Mucosa of rectum (tissue), 2 donors: ENCODE data around the gene ADAM10.
"Not testable (repeated sequence)": the region's sequence is repeated elsewhere in the genome, so short reads cannot be mapped to it uniquely, and the experiment has no call there.

Experiments
- H3K27ac ChIP-seq, 2 donors: one replicate each; pipeline ENCODE4 v1.7.0; 2013; ENCODE audit warnings: inconsistent platforms in 2 of 2, low read depth in 2 of 2, low read length in 2 of 2
- H3K27me3 ChIP-seq, 2 donors: one replicate each; pipeline ENCODE4 v1.7.0; 2013; ENCODE audit warnings: low read length in 2 of 2; ENCODE audit not compliant: control insufficient read depth in 2 of 2, insufficient read depth in 2 of 2
- H3K36me3 ChIP-seq, 2 donors: one replicate each; pipeline ENCODE4 v1.7.0; 2013; ENCODE audit warnings: low read length in 2 of 2; ENCODE audit not compliant: control insufficient read depth in 2 of 2, insufficient read depth in 2 of 2
- H3K4me1 ChIP-seq, 2 donors: one replicate each; pipeline ENCODE4 v1.7.0; 2013; ENCODE audit warnings: low read length in 2 of 2, mild to moderate bottlenecking in 1 of 2; ENCODE audit not compliant: control insufficient read depth in 2 of 2, insufficient read depth in 2 of 2
- H3K4me3 ChIP-seq, 2 donors: one replicate each; pipeline ENCODE4 v1.7.0; 2013; ENCODE audit warnings: low read length in 2 of 2
- H3K9ac ChIP-seq, 2 donors: one replicate each; pipeline ENCODE4 v1.7.0; 2013; ENCODE audit warnings: low read length in 2 of 2, low read depth in 1 of 2, mild to moderate bottlenecking in 1 of 2
- H3K9me3 ChIP-seq, 2 donors: one replicate each; pipeline ENCODE4 v1.7.0; 2013; ENCODE audit warnings: low read length in 2 of 2; ENCODE audit not compliant: control insufficient read depth in 2 of 2
- donor health status: healthy.
- donor health status: Normal muscosa, but diverticular disease.

Gene ADAM10

GRCh38 chr15:58622877-58623276, 126.6 kb downstream of the ADAM10 start:
- no peak overlapping the region for H3K9ac ChIP-seq
- H3K36me3 ChIP-seq: peaks cover 3 to 10% of the 10 kb centered on the region in 2 donors
- H3K4me1 ChIP-seq: peaks cover 4 to 8% of the 10 kb centered on the region in 2 donors
- no peaks in the 10 kb centered on the region for H3K27me3 ChIP-seq
- no peak overlapping the region for H3K27ac ChIP-seq
- no peak overlapping the region for H3K4me3 ChIP-seq
- H3K9me3 ChIP-seq: no peaks in the 10 kb centered on the region

- H3K4me1 ChIP-seq, H3K36me3 ChIP-seq: not testable (repeated sequence)
These were observed 129.2 kb downstream of the ADAM10 start for GRCh38 chr15:58620268-58620667.

GRCh38 chr15:58616171-58616570, 133.3 kb downstream of the ADAM10 start:
- H3K27ac ChIP-seq: no peak overlapping the region
- peaks cover 10 to 11% of the 10 kb centered on the region in 2 donors for H3K4me1 ChIP-seq
- H3K27me3 ChIP-seq: no peaks in the 10 kb centered on the region
- H3K9me3 ChIP-seq: no peaks in the 10 kb centered on the region
- H3K4me3 ChIP-seq: no peak overlapping the region
- peaks cover 3 to 8% of the 10 kb centered on the region in 2 donors for H3K36me3 ChIP-seq
- no peak overlapping the region for H3K9ac ChIP-seq

More at GRCh38 chr15:58620268-58620667, 129.2 kb downstream of the ADAM10 start:
- not testable (repeated sequence) for H3K4me3 ChIP-seq, H3K9me3 ChIP-seq, H3K27ac ChIP-seq, H3K9ac ChIP-seq, H3K27me3 ChIP-seq

GRCh38 chr15:58611731-58612676, 137.5 kb downstream of the ADAM10 start:
- H3K4me3 ChIP-seq: no peak overlapping the region
- H3K9ac ChIP-seq: peak overlapping the region in 1 of 2 donors; percentile 9
- H3K4me1 ChIP-seq: peaks cover 11 to 15% of the 10 kb centered on the region in 2 donors
- H3K27ac ChIP-seq: peak overlapping the region; percentile 53 to 64
- peaks cover 0 to 23% of the 10 kb centered on the region in 2 donors for H3K36me3 ChIP-seq
- H3K9me3 ChIP-seq: no peaks in the 10 kb centered on the region
- no peaks in the 10 kb centered on the region for H3K27me3 ChIP-seq

- peaks cover 11 to 15% of the 10 kb centered on the region in 2 donors for H3K4me1 ChIP-seq
- no peaks in the 10 kb centered on the region for H3K9me3 ChIP-seq
- no peak overlapping the region for H3K27ac ChIP-seq
- H3K36me3 ChIP-seq: peaks cover 0 to 22% of the 10 kb centered on the region in 2 donors
- H3K27me3 ChIP-seq: no peaks in the 10 kb centered on the region
- H3K9ac ChIP-seq: no peak overlapping the region
- H3K4me3 ChIP-seq: no peak overlapping the region
These were observed 140.8 kb downstream of the ADAM10 start for GRCh38 chr15:58608711-58609110.

- no peak overlapping the region for H3K27ac ChIP-seq
- peaks cover 3 to 20% of the 10 kb centered on the region in 2 donors for H3K36me3 ChIP-seq
These were observed 141.3 kb downstream of the ADAM10 start for GRCh38 chr15:58608129-58608590.

GRCh38 chr15:58606577-58607080, 142.9 kb downstream of the ADAM10 start:
- Histone ChIP-seq H3K9me3 (no peaks in the 10 kb centered on the region), H3K27ac (no peak overlapping the region), H3K4me3 (no peak overlapping the region), H3K27me3 (no peaks in the 10 kb centered on the region), H3K4me1 (peaks cover 0 to 5% of the 10 kb centered on the region in 2 donors), H3K9ac (no peak overlapping the region), H3K36me3 (peaks cover 8 to 20% of the 10 kb centered on the region in 2 donors)

More at GRCh38 chr15:58608129-58608590, 141.3 kb downstream of the ADAM10 start:
- Histone ChIP-seq H3K27me3 (no peaks in the 10 kb centered on the region), H3K9me3 (no peaks in the 10 kb centered on the region), H3K9ac (no peak overlapping the region), H3K4me3 (no peak overlapping the region), H3K4me1 (peaks cover 11 to 15% of the 10 kb centered on the region in 2 donors)

GRCh38 chr15:58605931-58606530, 143.5 kb downstream of the ADAM10 start:
- Histone ChIP-seq H3K27ac (no peak overlapping the region), H3K4me3 (no peak overlapping the region), H3K36me3 (peaks cover 8 to 20% of the 10 kb centered on the region in 2 donors)

GRCh38 chr15:58604455-58604923, 145.0 kb downstream of the ADAM10 start:
- Histone ChIP-seq H3K9me3 (no peaks in the 10 kb centered on the region), H3K9ac (no peak overlapping the region), H3K4me1 (peaks cover 0 to 5% of the 10 kb centered on the region in 2 donors), H3K4me3 (no peak overlapping the region), H3K27ac (no peak overlapping the region), H3K36me3 (peaks cover 7 to 8% of the 10 kb centered on the region in 2 donors), H3K27me3 (no peaks in the 10 kb centered on the region)

More at GRCh38 chr15:58605931-58606530, 143.5 kb downstream of the ADAM10 start:
- Histone ChIP-seq H3K9me3 (no peaks in the 10 kb centered on the region), H3K4me1 (peaks cover 0 to 5% of the 10 kb centered on the region in 2 donors), H3K27me3 (no peaks in the 10 kb centered on the region), H3K9ac (no peak overlapping the region)

- not testable (repeated sequence) for H3K27me3 ChIP-seq, H3K9ac ChIP-seq, H3K4me3 ChIP-seq, H3K4me1 ChIP-seq, H3K9me3 ChIP-seq, H3K36me3 ChIP-seq, H3K27ac ChIP-seq
These were observed 145.6 kb downstream of the ADAM10 start for GRCh38 chr15:58603927-58604326.
